Breast epithelium (tissue), 3 donors: ENCODE data around the gene CHST5.
"Not testable (repeated sequence)": the region's sequence is repeated elsewhere in the genome, so short reads cannot be mapped to it uniquely, and the experiment has no call there.

Experiments
- CTCF ChIP-seq, 3 donors: fragments of 450-650 bp; IDR thresholded peaks; one replicate each; pipeline ENCODE4 v1.5.1; 2016 to 2017; ENCODE audit warnings: antibody characterized with exemption in 3 of 3, mild to moderate bottlenecking in 3 of 3, moderate library complexity in 3 of 3
- POLR2A ChIP-seq: fragments of 450-650 bp; IDR thresholded peaks from one replicate; pipeline ENCODE4 v1.6.1; 2016; ENCODE audit warnings: antibody characterized with exemption, mild to moderate bottlenecking, moderate library complexity
- POLR2AphosphoS5 ChIP-seq, 3 donors: sonication (generic); formaldehyde crosslinking; IDR thresholded peaks; one replicate each; pipeline ENCODE4 v1.6.1; 2017; ENCODE audit warnings: antibody characterized with exemption in 3 of 3

GRCh38 chr16:75545879-75546278, 10.0 kb upstream of the CHST5 start:
- not testable (repeated sequence) for TF ChIP-seq CTCF (IDR thresholded peaks at IDR 0.05); POLR2AphosphoS5 (IDR thresholded peaks at IDR 0.05); POLR2A
